Neural crest cell (in vitro differentiated cells): ENCODE measurements around the gene GIPR. TPM values are rescaled to one million over a fixed set of nuclear protein-coding genes. Genes with fewer than 3 reads are reported as not detected.

Experiments
- DNase-seq: peaks from one replicate; pipeline ENCODE4 v3.0.0; 2021; ENCODE audit warnings: low read depth, mixed read lengths, low spot score
- H3K27ac Mint-ChIP-seq: one replicate; pipeline ENCODE4 v1.8.0; 2021; ENCODE audit warnings: mild to moderate bottlenecking, mixed read lengths; ENCODE audit not compliant: unreplicated experiment
- H3K27me3 Mint-ChIP-seq: 2 replicates; pipeline ENCODE4 v1.8.0; 2021; ENCODE audit warnings: low read depth, mild to moderate bottlenecking, mixed read lengths
- H3K36me3 Mint-ChIP-seq: 2 replicates; pipeline ENCODE4 v1.8.0; 2021; ENCODE audit warnings: low read depth, mild to moderate bottlenecking, mixed read lengths
- H3K4me1 Mint-ChIP-seq: 2 replicates; pipeline ENCODE4 v1.8.0; 2021; ENCODE audit warnings: mixed read lengths
- H3K4me3 Mint-ChIP-seq: one replicate; pipeline ENCODE4 v1.8.0; 2021; ENCODE audit warnings: mild to moderate bottlenecking, mixed read lengths
- H3K9me3 Mint-ChIP-seq: 2 replicates; pipeline ENCODE4 v1.8.0; 2021; ENCODE audit warnings: mixed read lengths
- total RNA-seq: library from RNA; stranded (reverse); gene quantifications from 2 replicates; pipeline ENCODE4 v1.2.1, GENCODE V29; 2021
- TF ChIP-seq, protein P1 (sequence below): fragments of 200-600 bp; sonication (generic); conservative IDR thresholded peaks from 2 replicates; pipeline ENCODE4 v1.5.0; 2021; ENCODE audit warnings: antibody characterized with exemption, mild to moderate bottlenecking

Gene GIPR
- total RNA-seq, 1 donor from 2014 or later, result 0.96 TPM

DNA sequence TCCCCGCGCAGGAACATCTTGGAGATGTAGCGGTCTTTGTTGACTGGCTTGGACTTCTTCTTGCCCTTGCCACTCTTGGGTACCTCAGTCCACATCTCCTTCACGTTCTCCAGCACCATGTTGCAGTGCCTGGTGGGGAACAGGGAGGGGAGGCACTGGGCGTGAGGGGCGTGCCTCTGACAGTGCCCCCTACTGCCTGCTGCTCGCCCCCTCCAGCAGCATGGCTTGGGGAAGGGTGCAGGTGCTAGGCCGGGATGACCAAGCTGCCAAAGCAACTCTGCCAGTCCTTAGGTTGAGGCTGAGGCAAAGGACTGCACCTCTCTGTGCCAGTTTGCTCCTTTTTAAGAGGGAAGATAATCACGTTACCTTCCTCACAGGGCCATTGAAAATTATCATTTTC lies 19.6 kb downstream of the GIPR start:
- Mint-ChIP-seq H3K9me3 (no peaks in the 10 kb centered on the region), H3K27me3 (no peaks in the 10 kb centered on the region), H3K4me3 (peak overlapping the region; percentile 34), H3K4me1 (peaks cover 19% of the 10 kb centered on the region), H3K36me3 (peaks cover 7% of the 10 kb centered on the region), H3K27ac (no peak overlapping the region)
- DNase-seq, result no peak
- TF ChIP-seq, protein P1, sequence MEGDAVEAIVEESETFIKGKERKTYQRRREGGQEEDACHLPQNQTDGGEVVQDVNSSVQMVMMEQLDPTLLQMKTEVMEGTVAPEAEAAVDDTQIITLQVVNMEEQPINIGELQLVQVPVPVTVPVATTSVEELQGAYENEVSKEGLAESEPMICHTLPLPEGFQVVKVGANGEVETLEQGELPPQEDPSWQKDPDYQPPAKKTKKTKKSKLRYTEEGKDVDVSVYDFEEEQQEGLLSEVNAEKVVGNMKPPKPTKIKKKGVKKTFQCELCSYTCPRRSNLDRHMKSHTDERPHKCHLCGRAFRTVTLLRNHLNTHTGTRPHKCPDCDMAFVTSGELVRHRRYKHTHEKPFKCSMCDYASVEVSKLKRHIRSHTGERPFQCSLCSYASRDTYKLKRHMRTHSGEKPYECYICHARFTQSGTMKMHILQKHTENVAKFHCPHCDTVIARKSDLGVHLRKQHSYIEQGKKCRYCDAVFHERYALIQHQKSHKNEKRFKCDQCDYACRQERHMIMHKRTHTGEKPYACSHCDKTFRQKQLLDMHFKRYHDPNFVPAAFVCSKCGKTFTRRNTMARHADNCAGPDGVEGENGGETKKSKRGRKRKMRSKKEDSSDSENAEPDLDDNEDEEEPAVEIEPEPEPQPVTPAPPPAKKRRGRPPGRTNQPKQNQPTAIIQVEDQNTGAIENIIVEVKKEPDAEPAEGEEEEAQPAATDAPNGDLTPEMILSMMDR, result no peak

GRCh38 chr19:45691516-45692186 lies 23.6 kb downstream of the GIPR start, which contains the start of gene SNRPD2:
TSS of gene SNRPD2 (minus strand) at chr19:45691953. CDS start at chr19:45691888, 65 bp downstream.
- TF ChIP-seq, protein P1, result peak; percentile 5
- Mint-ChIP-seq H3K4me1 (peaks cover 28% of the 10 kb centered on the region), H3K4me3 (peak within 1 kb of the TSS; percentile 93), H3K36me3 (peaks cover 7% of the 10 kb centered on the region), H3K9me3 (no peaks in the 10 kb centered on the region), H3K27ac (peak within 1 kb of the TSS; percentile 98), H3K27me3 (no peaks in the 10 kb centered on the region)
- peak; percentile 94 for DNase-seq

DNA sequence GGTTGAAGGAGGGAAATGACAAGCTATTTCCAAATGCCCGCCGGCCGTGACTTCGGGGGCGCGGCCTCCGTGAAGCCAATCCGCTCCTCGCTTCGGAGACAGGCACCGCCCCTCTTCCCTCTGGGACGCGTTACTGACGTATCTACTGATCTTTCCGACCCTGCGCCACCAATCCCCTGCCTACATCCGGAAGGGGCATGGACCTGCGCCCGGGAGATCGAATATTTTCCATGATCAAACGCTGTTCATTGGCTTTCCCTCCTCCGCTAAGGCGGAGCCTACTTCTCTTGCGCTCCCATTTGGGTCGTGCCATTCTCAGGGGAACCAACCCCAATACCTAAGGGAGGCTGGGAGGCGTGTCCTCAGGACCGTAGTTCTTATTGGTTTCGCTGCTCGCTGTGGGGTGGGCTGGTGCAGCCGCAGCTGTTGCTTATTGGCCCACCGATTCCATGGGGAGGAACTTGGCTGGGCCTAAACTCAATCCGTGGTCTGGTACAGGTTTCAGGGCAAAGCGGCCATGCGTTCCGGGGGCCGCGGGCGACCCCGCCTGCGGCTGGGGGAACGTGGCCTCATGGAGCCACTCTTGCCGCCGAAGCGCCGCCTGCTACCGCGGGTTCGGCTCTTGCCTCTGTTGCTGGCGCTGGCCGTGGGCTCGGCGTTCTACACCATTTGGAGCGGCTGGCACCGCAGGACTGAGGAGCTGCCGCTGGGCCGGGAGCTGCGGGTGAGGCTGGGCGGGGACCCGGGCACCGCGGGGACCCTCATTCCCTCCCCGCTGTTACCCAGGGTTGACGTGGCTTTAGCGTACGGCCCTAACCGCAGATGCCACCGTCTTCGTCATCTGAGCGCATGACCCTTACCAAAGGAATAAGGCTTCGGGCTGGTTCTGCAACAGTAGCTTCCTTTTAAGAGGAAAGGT lies 24.4 kb downstream of the GIPR start, which contains the start of gene QPCTL:
Gene QPCTL, plus strand, starts transcription at position 480 of the 919 bp plus-strand sequence. Its CDS starts 38 bp downstream, at position 518.
- no peaks in the 10 kb centered on the region for H3K27me3 Mint-ChIP-seq
- TF ChIP-seq, protein P1, result no peak
- H3K27ac Mint-ChIP-seq, result peak within 1 kb of the TSS; percentile 98
- peaks cover 28% of the 10 kb centered on the region for H3K4me1 Mint-ChIP-seq
- peak; percentile 89 for DNase-seq
- H3K9me3 Mint-ChIP-seq, result no peaks in the 10 kb centered on the region
- H3K4me3 Mint-ChIP-seq, result peak within 1 kb of the TSS; percentile 93
- H3K36me3 Mint-ChIP-seq, result peaks cover 7% of the 10 kb centered on the region

DNA sequence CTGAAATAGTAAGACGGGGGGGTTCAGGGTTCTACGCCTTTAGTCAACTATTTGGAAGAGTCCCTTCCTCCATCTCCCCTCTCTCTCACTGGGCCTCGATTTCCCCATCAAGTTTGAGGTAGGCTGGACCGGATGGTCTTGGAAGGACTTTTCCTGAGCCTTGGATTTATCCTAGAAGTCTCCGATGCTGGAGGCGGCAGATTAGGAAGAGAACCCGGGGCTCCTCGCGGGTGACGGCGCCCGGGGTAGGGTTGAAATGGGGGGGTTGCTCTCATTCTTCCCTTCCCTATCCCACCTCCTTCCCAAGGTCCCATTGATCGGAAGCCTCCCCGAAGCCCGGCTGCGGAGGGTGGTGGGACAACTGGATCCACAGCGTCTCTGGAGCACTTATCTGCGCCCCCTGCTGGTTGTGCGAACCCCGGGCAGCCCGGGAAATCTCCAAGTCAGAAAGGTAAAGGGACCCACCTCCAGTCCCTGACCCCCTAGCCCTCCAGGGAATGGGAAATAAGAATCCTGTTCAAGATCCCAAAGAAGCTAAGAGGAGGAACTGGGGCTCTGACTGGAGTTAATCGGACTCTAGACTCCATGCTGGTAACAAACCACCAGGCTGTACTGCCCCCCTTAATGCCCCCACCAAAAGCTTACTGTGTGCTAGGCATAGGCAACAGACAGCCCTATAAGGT lies 25.2 kb downstream of the GIPR start:
- TF ChIP-seq, protein P1, result peak; percentile 93
- Mint-ChIP-seq H3K4me1 (peaks cover 28% of the 10 kb centered on the region), H3K36me3 (peaks cover 7% of the 10 kb centered on the region), H3K27ac (peak overlapping the region; percentile 84), H3K4me3 (peak overlapping the region; percentile 93), H3K9me3 (no peaks in the 10 kb centered on the region), H3K27me3 (no peaks in the 10 kb centered on the region)
- peak; percentile 88 for DNase-seq

- no peak overlapping the region for H3K4me3 Mint-ChIP-seq
- peaks cover 7% of the 10 kb centered on the region for H3K36me3 Mint-ChIP-seq
- DNase-seq, result no peak
- no peaks in the 10 kb centered on the region for H3K27me3 Mint-ChIP-seq
- no peaks in the 10 kb centered on the region for H3K9me3 Mint-ChIP-seq
- TF ChIP-seq, protein P1, result no peak
- no peaks in the 10 kb centered on the region for H3K4me1 Mint-ChIP-seq
- no peak overlapping the region for H3K27ac Mint-ChIP-seq
Observed at GRCh38 chr19:45701676-45702075, 33.7 kb downstream of the GIPR start.
